Measurements from ENCODE around the gene SLC7A14. TPM values are rescaled to one million over a fixed set of nuclear protein-coding genes. Genes with fewer than 3 reads are reported as not detected.
A peak's percentile ranks its signal among the peaks of the same experiment; 100 is the strongest.

The SLC7A14 gene
- total and polyA plus RNA-seq, 2 of the 13 experiments (the other 11 are each of a cell fraction or from before 2014, with no cell fraction given) = not detected

DNA sequence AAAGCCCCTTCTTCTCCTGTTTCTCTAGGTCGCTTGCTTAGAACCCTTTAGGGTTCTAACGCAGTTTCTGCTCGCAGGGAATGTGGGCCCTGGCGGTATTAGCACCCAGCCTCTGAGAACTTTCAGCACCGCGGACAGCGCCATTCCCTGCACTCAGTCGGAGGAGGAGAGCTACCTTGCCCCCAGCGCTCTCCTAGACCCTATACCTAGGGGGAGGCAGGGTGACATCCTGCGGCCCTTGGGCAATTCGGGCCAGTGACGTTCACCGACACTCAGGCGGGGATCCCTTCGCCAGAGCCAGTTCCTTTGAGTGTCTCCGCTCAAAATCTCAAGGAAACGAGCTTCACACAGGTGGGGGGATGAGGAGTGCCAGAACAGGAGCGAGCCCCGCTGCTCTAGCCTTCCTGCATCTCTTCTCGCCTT lies 1.3 kb downstream of the SLC7A14 start (continued):
- TF ChIP-seq, protein P1, sequence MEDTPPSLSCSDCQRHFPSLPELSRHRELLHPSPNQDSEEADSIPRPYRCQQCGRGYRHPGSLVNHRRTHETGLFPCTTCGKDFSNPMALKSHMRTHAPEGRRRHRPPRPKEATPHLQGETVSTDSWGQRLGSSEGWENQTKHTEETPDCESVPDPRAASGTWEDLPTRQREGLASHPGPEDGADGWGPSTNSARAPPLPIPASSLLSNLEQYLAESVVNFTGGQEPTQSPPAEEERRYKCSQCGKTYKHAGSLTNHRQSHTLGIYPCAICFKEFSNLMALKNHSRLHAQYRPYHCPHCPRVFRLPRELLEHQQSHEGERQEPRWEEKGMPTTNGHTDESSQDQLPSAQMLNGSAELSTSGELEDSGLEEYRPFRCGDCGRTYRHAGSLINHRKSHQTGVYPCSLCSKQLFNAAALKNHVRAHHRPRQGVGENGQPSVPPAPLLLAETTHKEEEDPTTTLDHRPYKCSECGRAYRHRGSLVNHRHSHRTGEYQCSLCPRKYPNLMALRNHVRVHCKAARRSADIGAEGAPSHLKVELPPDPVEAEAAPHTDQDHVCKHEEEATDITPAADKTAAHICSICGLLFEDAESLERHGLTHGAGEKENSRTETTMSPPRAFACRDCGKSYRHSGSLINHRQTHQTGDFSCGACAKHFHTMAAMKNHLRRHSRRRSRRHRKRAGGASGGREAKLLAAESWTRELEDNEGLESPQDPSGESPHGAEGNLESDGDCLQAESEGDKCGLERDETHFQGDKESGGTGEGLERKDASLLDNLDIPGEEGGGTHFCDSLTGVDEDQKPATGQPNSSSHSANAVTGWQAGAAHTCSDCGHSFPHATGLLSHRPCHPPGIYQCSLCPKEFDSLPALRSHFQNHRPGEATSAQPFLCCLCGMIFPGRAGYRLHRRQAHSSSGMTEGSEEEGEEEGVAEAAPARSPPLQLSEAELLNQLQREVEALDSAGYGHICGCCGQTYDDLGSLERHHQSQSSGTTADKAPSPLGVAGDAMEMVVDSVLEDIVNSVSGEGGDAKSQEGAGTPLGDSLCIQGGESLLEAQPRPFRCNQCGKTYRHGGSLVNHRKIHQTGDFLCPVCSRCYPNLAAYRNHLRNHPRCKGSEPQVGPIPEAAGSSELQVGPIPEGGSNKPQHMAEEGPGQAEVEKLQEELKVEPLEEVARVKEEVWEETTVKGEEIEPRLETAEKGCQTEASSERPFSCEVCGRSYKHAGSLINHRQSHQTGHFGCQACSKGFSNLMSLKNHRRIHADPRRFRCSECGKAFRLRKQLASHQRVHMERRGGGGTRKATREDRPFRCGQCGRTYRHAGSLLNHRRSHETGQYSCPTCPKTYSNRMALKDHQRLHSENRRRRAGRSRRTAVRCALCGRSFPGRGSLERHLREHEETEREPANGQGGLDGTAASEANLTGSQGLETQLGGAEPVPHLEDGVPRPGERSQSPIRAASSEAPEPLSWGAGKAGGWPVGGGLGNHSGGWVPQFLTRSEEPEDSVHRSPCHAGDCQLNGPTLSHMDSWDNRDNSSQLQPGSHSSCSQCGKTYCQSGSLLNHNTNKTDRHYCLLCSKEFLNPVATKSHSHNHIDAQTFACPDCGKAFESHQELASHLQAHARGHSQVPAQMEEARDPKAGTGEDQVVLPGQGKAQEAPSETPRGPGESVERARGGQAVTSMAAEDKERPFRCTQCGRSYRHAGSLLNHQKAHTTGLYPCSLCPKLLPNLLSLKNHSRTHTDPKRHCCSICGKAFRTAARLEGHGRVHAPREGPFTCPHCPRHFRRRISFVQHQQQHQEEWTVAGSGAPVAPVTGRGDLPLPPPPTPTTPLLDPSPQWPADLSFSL (CRISPR knock-in tag; IDR thresholded peaks at IDR 0.05) = no peak
- TF ChIP-seq CCAR2 (optimal IDR thresholded peaks at IDR 0.05; ENCODE audit: low read depth, low read length) (no peak), SMAD3 (CRISPR knock-in tag; IDR thresholded peaks at IDR 0.05) (peak; percentile 67; the same call in 1 of the 2 replicates), KAT8 (CRISPR knock-in tag; IDR thresholded peaks at IDR 0.05) (peak; percentile 41; the same call in 1 of the 2 replicates), FOXK1 (CRISPR knock-in tag; IDR thresholded peaks at IDR 0.05; ENCODE audit: borderline replicate concordance, low read depth) (peak; percentile 28; the same call in 1 of the 2 replicates), SALL1 (CRISPR knock-in tag; IDR thresholded peaks at IDR 0.05) (peak; percentile 89), ZSCAN30 (CRISPR knock-in tag; IDR thresholded peaks at IDR 0.05) (no peak), ZNF724P (CRISPR knock-in tag; IDR thresholded peaks at IDR 0.05; ENCODE audit: borderline replicate concordance) (no peak), SOX13 (IDR thresholded peaks at IDR 0.05) (no peak), SOX13 (CRISPR knock-in tag; conservative IDR thresholded peaks at IDR 0.05 in 1 of 2, IDR thresholded peaks at IDR 0.05 in 1 of 2) (peak in 1 of 2 experiments; percentile 33; a peak in 1 of 4 replicates), PITX1 (CRISPR knock-in tag; IDR thresholded peaks at IDR 0.05) (0 out of 2 replicates have a peak, but pooled peaks have one; percentile 29), MYC (CRISPR knock-in tag; IDR thresholded peaks at IDR 0.05; ENCODE audit: borderline replicate concordance) (no peak; the same call in 1 of the 2 replicates), ZBTB7A (CRISPR knock-in tag; IDR thresholded peaks at IDR 0.05) (no peak; the same call in 1 of the 2 replicates), SRY (CRISPR knock-in tag; IDR thresholded peaks at IDR 0.05) (peak; percentile 83; the same call in 1 of the 2 replicates), ZNF180 (CRISPR knock-in tag; IDR thresholded peaks at IDR 0.05; ENCODE audit: borderline replicate concordance, low read depth) (peak; percentile 71; the same call in 1 of the 2 replicates), POLR2A (IDR thresholded peaks at IDR 0.05; ENCODE audit: insufficient read depth in 1 of 2, low read depth in 2 of 2, low read length in 2 of 2) (no peak)
- TF ChIP-seq, protein P2, sequence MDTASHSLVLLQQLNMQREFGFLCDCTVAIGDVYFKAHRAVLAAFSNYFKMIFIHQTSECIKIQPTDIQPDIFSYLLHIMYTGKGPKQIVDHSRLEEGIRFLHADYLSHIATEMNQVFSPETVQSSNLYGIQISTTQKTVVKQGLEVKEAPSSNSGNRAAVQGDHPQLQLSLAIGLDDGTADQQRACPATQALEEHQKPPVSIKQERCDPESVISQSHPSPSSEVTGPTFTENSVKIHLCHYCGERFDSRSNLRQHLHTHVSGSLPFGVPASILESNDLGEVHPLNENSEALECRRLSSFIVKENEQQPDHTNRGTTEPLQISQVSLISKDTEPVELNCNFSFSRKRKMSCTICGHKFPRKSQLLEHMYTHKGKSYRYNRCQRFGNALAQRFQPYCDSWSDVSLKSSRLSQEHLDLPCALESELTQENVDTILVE (CRISPR knock-in tag; IDR thresholded peaks at IDR 0.05) = peak; percentile 91
- TF ChIP-seq, protein P3, sequence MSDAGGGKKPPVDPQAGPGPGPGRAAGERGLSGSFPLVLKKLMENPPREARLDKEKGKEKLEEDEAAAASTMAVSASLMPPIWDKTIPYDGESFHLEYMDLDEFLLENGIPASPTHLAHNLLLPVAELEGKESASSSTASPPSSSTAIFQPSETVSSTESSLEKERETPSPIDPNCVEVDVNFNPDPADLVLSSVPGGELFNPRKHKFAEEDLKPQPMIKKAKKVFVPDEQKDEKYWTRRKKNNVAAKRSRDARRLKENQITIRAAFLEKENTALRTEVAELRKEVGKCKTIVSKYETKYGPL (CRISPR knock-in tag; IDR thresholded peaks at IDR 0.05) = peak; percentile 47; the same call in 1 of the 2 replicates
- TF ChIP-seq, protein P4, sequence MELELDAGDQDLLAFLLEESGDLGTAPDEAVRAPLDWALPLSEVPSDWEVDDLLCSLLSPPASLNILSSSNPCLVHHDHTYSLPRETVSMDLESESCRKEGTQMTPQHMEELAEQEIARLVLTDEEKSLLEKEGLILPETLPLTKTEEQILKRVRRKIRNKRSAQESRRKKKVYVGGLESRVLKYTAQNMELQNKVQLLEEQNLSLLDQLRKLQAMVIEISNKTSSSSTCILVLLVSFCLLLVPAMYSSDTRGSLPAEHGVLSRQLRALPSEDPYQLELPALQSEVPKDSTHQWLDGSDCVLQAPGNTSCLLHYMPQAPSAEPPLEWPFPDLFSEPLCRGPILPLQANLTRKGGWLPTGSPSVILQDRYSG (CRISPR knock-in tag; IDR thresholded peaks at IDR 0.05) = 0 out of 2 replicates have a peak, but pooled peaks have one; percentile 51
- TF ChIP-seq, protein P5, sequence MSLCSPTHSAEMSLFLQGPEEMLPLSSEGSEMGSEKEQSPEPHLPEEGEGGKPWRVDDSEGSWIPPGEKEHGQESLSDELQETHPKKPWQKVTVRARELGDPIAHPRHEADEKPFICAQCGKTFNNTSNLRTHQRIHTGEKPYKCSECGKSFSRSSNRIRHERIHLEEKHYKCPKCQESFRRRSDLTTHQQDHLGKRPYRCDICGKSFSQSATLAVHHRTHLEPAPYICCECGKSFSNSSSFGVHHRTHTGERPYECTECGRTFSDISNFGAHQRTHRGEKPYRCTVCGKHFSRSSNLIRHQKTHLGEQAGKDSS (CRISPR knock-in tag; IDR thresholded peaks at IDR 0.05; ENCODE audit: borderline replicate concordance, low read depth) = no peak
